Muscle of leg (tissue), 11 donors: ENCODE measurements around the gene WBP2. TPM values are rescaled to one million over a fixed set of nuclear protein-coding genes. Genes with fewer than 3 reads are reported as not detected.
A peak's percentile ranks its signal among the peaks of the same experiment; 100 is the strongest.

Experiments
- DNase-seq: peaks from one replicate; pipeline ENCODE4 v3.0.0; 2013
- H3K27ac ChIP-seq: one replicate; pipeline ENCODE4 v1.5.1; 2013; ENCODE audit warnings: mild to moderate bottlenecking, low read length, control low read depth
- H3K27me3 ChIP-seq: one replicate; pipeline ENCODE4 v1.6.1; 2013; ENCODE audit warnings: low read length; ENCODE audit not compliant: control insufficient read depth, insufficient read depth
- H3K36me3 ChIP-seq: one replicate; pipeline ENCODE4 v1.6.1; 2013; ENCODE audit warnings: low read length; ENCODE audit not compliant: control insufficient read depth, insufficient read depth
- H3K4me1 ChIP-seq: one replicate; pipeline ENCODE4 v1.6.1; 2013; ENCODE audit warnings: low read length; ENCODE audit not compliant: control insufficient read depth, insufficient read depth
- H3K4me3 ChIP-seq: one replicate; pipeline ENCODE4 v1.5.1; 2013; ENCODE audit warnings: low read length, control low read depth
- H3K9me3 ChIP-seq: replicated peaks from 2 replicates; pipeline ENCODE4 v1.6.1; 2013; ENCODE audit warnings: low read depth, low read length; ENCODE audit not compliant: control insufficient read depth
- WGBS: methylation state at CpG from one replicate; pipeline ENCODE4 v1.1.5; 2013; ENCODE audit warnings: missing lambda C conversion rate; ENCODE audit not compliant: insufficient coverage; 5-methylcytosine and 5-hydroxymethylcytosine counted together
- polyA plus RNA-seq, 8 donors: library from polyadenylated mRNA; unstranded; fragments of 120-200 nt; gene quantifications; one replicate each; pipeline versions ENCODE4 v1.2.1 to v1.2.3, GENCODE V29; 2013; ENCODE audit warnings: inconsistent platforms in 1 of 8, low replicate concordance in 1 of 8; ENCODE audit not compliant: insufficient read length in 8 of 8, insufficient read depth in 1 of 8
- total RNA-seq: library from RNA; stranded (reverse); fragments of 120-200 nt; gene quantifications from one replicate; pipeline ENCODE4 v1.2.4, GENCODE V29; 2013

WBP2 gene
- total and polyA plus RNA-seq, 9 donors = 16.0 to 64.1 (median 59.1) TPM

- Histone ChIP-seq H3K27ac (no peak overlapping the region), H3K36me3 (peaks cover 24% of the 10 kb centered on the region), H3K27me3 (no peaks in the 10 kb centered on the region), H3K9me3 (no peaks in the 10 kb centered on the region), H3K4me3 (no peak overlapping the region), H3K4me1 (peaks cover 69% of the 10 kb centered on the region)
- DNase-seq = no peak
- WGBS = 86% methylated on average over 19 of the region's 19 CpGs
Measured at GRCh38 chr17:75828741-75829140, 26.4 kb downstream of the WBP2 start.

- Histone ChIP-seq H3K4me3 (peak overlapping the region; percentile 37), H3K36me3 (peaks cover 31% of the 10 kb centered on the region), H3K27ac (peak overlapping the region; percentile 92)
Measured at GRCh38 chr17:75828076-75828400, 27.1 kb downstream of the WBP2 start.

GRCh38 chr17:75827308-75828075 is 27.6 kb downstream of the WBP2 start:
- Histone ChIP-seq H3K27me3 (no peaks in the 10 kb centered on the region), H3K4me3 (peak overlapping the region; percentile 37), H3K36me3 (peaks cover 36% of the 10 kb centered on the region), H3K4me1 (peaks cover 60% of the 10 kb centered on the region), H3K27ac (peak overlapping the region; percentile 92), H3K9me3 (no peaks in the 10 kb centered on the region)
- peak; percentile 87 for DNase-seq
- WGBS = 14% methylated on average over 20 of the region's 21 CpGs

More at GRCh38 chr17:75828076-75828400, 27.1 kb downstream of the WBP2 start:
- Histone ChIP-seq H3K4me1 (peaks cover 63% of the 10 kb centered on the region), H3K27me3 (no peaks in the 10 kb centered on the region), H3K9me3 (no peaks in the 10 kb centered on the region)
- 11% methylated on average over 8 of the region's 11 CpGs for WGBS
- DNase-seq = no peak

- Histone ChIP-seq H3K4me3 (no peak overlapping the region), H3K27ac (peak overlapping the region; percentile 92), H3K36me3 (peaks cover 43% of the 10 kb centered on the region), H3K9me3 (no peaks in the 10 kb centered on the region), H3K4me1 (peaks cover 60% of the 10 kb centered on the region), H3K27me3 (no peaks in the 10 kb centered on the region)
- no peak for DNase-seq
- 69% methylated on average over 8 of the region's 14 CpGs for WGBS
Measured at GRCh38 chr17:75826561-75827307, 28.4 kb downstream of the WBP2 start.

- Histone ChIP-seq H3K27me3 (no peaks in the 10 kb centered on the region), H3K4me3 (no peak overlapping the region), H3K4me1 (peaks cover 60% of the 10 kb centered on the region), H3K27ac (peak overlapping the region; percentile 86), H3K9me3 (no peaks in the 10 kb centered on the region), H3K36me3 (peaks cover 51% of the 10 kb centered on the region)
- no peak for DNase-seq
- 84% methylated on average over 8 of the region's 12 CpGs for WGBS
Measured at GRCh38 chr17:75825748-75826370, 29.3 kb downstream of the WBP2 start.

GRCh38 chr17:75825149-75825552 is 30.0 kb downstream of the WBP2 start:
- DNase-seq = peak; percentile 80
- Histone ChIP-seq H3K36me3 (peaks cover 58% of the 10 kb centered on the region), H3K27ac (peak overlapping the region; percentile 86), H3K4me3 (no peak overlapping the region), H3K27me3 (no peaks in the 10 kb centered on the region), H3K9me3 (no peaks in the 10 kb centered on the region), H3K4me1 (peaks cover 60% of the 10 kb centered on the region)
- WGBS = 42% methylated on average over 6 of the region's 13 CpGs

GRCh38 chr17:75824666-75825065 is 30.5 kb downstream of the WBP2 start:
- Histone ChIP-seq H3K4me1 (peaks cover 60% of the 10 kb centered on the region), H3K27ac (peak overlapping the region; percentile 86), H3K4me3 (no peak overlapping the region), H3K9me3 (no peaks in the 10 kb centered on the region), H3K36me3 (peaks cover 63% of the 10 kb centered on the region), H3K27me3 (no peaks in the 10 kb centered on the region)
- peak; percentile 82 for DNase-seq
- WGBS = 40% methylated on average over 1 of the region's 2 CpGs

- Histone ChIP-seq H3K27ac (peak overlapping the region; percentile 71), H3K4me1 (peaks cover 60% of the 10 kb centered on the region), H3K36me3 (peaks cover 69% of the 10 kb centered on the region), H3K4me3 (no peak overlapping the region), H3K27me3 (no peaks in the 10 kb centered on the region), H3K9me3 (no peaks in the 10 kb centered on the region)
- WGBS = 90% methylated on average over 8 of the region's 13 CpGs
- DNase-seq = no peak
Measured at GRCh38 chr17:75824050-75824552, 31.0 kb downstream of the WBP2 start.

GRCh38 chr17:75823257-75824041 is 31.7 kb downstream of the WBP2 start:
- H3K4me3 ChIP-seq = no peak overlapping the region
- no peaks in the 10 kb centered on the region for H3K27me3 ChIP-seq
- WGBS = 98% methylated on average over 15 of the region's 28 CpGs
- no peak overlapping the region for H3K27ac ChIP-seq
- peaks cover 72% of the 10 kb centered on the region for H3K36me3 ChIP-seq
- H3K4me1 ChIP-seq = peaks cover 55% of the 10 kb centered on the region
- no peak for DNase-seq
- H3K9me3 ChIP-seq = no peaks in the 10 kb centered on the region
